WTC11 (cell line): ENCODE data around the gene HOXA9.

Source experiments
- CBFB ChIP-seq: sonication (generic); formaldehyde crosslinking; IDR thresholded peaks from 2 replicates; pipeline ENCODE4 v1.8.1; 2022; ENCODE audit warnings: mild to moderate bottlenecking, low read depth, missing genetic modification reagents
- SMAD3 ChIP-seq: sonication (generic); formaldehyde crosslinking; IDR thresholded peaks from 2 replicates; pipeline ENCODE4 v1.8.0; 2022; ENCODE audit warnings: missing genetic modification reagents, mild to moderate bottlenecking, borderline replicate concordance
- ZNF121 ChIP-seq: sonication (generic); formaldehyde crosslinking; IDR thresholded peaks from 2 replicates; pipeline ENCODE4 v1.8.0; 2023; ENCODE audit warnings: missing genetic modification reagents
- TF ChIP-seq, protein P1 (sequence below): sonication (generic); formaldehyde crosslinking; IDR thresholded peaks from 2 replicates; pipeline ENCODE4 v1.8.0; 2023; ENCODE audit warnings: mild to moderate bottlenecking, missing genetic modification reagents
- TF ChIP-seq, protein P2 (sequence below): fragments of 200-600 bp; IDR thresholded peaks from 2 replicates; pipeline ENCODE4 v1.8.0; 2022; ENCODE audit warnings: antibody characterized with exemption

DNA sequence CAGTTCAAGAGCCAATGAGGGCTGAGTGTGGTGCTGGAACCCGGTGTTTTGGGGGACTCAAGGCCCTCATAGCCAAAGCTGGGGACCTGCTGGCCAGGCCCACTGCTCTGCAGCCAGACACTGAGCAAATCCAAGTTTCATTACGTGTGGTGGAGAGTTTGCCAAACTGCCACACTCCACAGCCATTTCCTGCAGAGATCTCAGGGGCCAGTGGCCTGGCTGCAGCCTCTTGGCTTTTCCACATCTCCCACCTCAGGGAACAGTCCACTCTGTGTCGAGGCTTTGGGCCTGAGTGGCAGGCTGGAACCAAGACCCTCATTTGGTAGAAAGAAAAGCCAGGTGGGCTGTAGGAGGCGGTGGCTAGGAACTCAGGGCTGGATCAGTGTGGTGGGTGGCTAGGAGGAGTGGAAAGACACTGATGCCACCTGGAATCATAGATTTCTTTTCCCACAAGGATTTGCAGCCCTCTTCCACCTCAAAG is 16.5 kb upstream of the HOXA9 start:
- TF ChIP-seq ZNF121 (CRISPR knock-in tag): no peak
- TF ChIP-seq CBFB (CRISPR knock-in tag): no peak
- TF ChIP-seq SMAD3: no peak
- TF ChIP-seq, protein P1, sequence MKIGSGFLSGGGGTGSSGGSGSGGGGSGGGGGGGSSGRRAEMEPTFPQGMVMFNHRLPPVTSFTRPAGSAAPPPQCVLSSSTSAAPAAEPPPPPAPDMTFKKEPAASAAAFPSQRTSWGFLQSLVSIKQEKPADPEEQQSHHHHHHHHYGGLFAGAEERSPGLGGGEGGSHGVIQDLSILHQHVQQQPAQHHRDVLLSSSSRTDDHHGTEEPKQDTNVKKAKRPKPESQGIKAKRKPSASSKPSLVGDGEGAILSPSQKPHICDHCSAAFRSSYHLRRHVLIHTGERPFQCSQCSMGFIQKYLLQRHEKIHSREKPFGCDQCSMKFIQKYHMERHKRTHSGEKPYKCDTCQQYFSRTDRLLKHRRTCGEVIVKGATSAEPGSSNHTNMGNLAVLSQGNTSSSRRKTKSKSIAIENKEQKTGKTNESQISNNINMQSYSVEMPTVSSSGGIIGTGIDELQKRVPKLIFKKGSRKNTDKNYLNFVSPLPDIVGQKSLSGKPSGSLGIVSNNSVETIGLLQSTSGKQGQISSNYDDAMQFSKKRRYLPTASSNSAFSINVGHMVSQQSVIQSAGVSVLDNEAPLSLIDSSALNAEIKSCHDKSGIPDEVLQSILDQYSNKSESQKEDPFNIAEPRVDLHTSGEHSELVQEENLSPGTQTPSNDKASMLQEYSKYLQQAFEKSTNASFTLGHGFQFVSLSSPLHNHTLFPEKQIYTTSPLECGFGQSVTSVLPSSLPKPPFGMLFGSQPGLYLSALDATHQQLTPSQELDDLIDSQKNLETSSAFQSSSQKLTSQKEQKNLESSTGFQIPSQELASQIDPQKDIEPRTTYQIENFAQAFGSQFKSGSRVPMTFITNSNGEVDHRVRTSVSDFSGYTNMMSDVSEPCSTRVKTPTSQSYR (CRISPR knock-in tag): no peak
- TF ChIP-seq, protein P2, sequence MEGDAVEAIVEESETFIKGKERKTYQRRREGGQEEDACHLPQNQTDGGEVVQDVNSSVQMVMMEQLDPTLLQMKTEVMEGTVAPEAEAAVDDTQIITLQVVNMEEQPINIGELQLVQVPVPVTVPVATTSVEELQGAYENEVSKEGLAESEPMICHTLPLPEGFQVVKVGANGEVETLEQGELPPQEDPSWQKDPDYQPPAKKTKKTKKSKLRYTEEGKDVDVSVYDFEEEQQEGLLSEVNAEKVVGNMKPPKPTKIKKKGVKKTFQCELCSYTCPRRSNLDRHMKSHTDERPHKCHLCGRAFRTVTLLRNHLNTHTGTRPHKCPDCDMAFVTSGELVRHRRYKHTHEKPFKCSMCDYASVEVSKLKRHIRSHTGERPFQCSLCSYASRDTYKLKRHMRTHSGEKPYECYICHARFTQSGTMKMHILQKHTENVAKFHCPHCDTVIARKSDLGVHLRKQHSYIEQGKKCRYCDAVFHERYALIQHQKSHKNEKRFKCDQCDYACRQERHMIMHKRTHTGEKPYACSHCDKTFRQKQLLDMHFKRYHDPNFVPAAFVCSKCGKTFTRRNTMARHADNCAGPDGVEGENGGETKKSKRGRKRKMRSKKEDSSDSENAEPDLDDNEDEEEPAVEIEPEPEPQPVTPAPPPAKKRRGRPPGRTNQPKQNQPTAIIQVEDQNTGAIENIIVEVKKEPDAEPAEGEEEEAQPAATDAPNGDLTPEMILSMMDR: no peak
